ENCODE data around the gene TAS2R46.
"Not testable (repeated sequence)": the region's sequence is repeated elsewhere in the genome, so short reads cannot be mapped to it uniquely, and the experiment has no call there.

Gene TAS2R46

GRCh38 chr12:11040162-11040561 lies 21.9 kb downstream of the TAS2R46 start:
- in situ Hi-C loops (cut with MboI; ENCODE audit: low pct_unique_long_range_greater_than_20kb, low sequenced_read_pairs, unreplicated experiment), result no loop called here
- no peak for DNase-seq (ENCODE audit: low spot score)
- TF ChIP-seq CTCF (IDR thresholded peaks at IDR 0.05; ENCODE audit: extremely low read depth, insufficient read depth, missing control alignments), result no peak

- DNase-seq (ENCODE audit: low spot score), result no peak
- in situ Hi-C loops (cut with MboI; ENCODE audit: low pct_unique_long_range_greater_than_20kb, low sequenced_read_pairs, unreplicated experiment), result no loop called here
- TF ChIP-seq CTCF (IDR thresholded peaks at IDR 0.05; ENCODE audit: extremely low read depth, insufficient read depth, missing control alignments), result no peak
Observed at GRCh38 chr12:11039171-11039570, 22.9 kb downstream of the TAS2R46 start.

GRCh38 chr12:11033959-11034358 lies 28.1 kb downstream of the TAS2R46 start:
- in situ Hi-C loops (cut with MboI; ENCODE audit: low pct_unique_long_range_greater_than_20kb, low sequenced_read_pairs, unreplicated experiment); DNase-seq (ENCODE audit: low spot score): not testable (repeated sequence)

GRCh38 chr12:11031307-11031706 lies 30.8 kb downstream of the TAS2R46 start, which contains the start of gene TAS2R31:
Gene TAS2R31, minus strand, starts transcription at chr12:11031407. Its CDS starts 72 bp downstream, at chr12:11031335.
- in situ Hi-C loops (cut with MboI; ENCODE audit: low pct_unique_long_range_greater_than_20kb, low sequenced_read_pairs, unreplicated experiment), result no loop called here
- DNase-seq (ENCODE audit: low spot score), result no peak
- TF ChIP-seq CTCF (IDR thresholded peaks at IDR 0.05; ENCODE audit: extremely low read depth, insufficient read depth, missing control alignments), result no peak

GRCh38 chr12:11026118-11026517 lies 36.0 kb downstream of the TAS2R46 start:
- no peak for TF ChIP-seq CTCF (IDR thresholded peaks at IDR 0.05; ENCODE audit: extremely low read depth, insufficient read depth, missing control alignments)
- in situ Hi-C loops (cut with MboI; ENCODE audit: low pct_unique_long_range_greater_than_20kb, low sequenced_read_pairs, unreplicated experiment), result no loop called here
- DNase-seq (ENCODE audit: low spot score), result no peak

- in situ Hi-C loops (cut with MboI; ENCODE audit: low pct_unique_long_range_greater_than_20kb, low sequenced_read_pairs, unreplicated experiment), result no loop called here
- DNase-seq (ENCODE audit: low spot score), result no peak
- TF ChIP-seq CTCF (IDR thresholded peaks at IDR 0.05; ENCODE audit: extremely low read depth, insufficient read depth, missing control alignments), result no peak
Observed at GRCh38 chr12:11023387-11023786, 38.7 kb downstream of the TAS2R46 start.

GRCh38 chr12:11022520-11022919 lies 39.6 kb downstream of the TAS2R46 start, which contains the start of gene TAS2R19:
Gene TAS2R19, minus strand, starts transcription at chr12:11022620. Its CDS starts 49 bp downstream, at chr12:11022571.
- no peak for TF ChIP-seq CTCF (IDR thresholded peaks at IDR 0.05; ENCODE audit: extremely low read depth, insufficient read depth, missing control alignments)
- no peak for DNase-seq (ENCODE audit: low spot score)
- in situ Hi-C loops (cut with MboI; ENCODE audit: low pct_unique_long_range_greater_than_20kb, low sequenced_read_pairs, unreplicated experiment), result no loop called here

All from GM13977 (cell line).